GM20000 (cell line): Measurements from ENCODE around the gene JARID2.

Experiments used
- DNase-seq: peaks from one replicate; pipeline ENCODE4 v3.0.0; 2012; ENCODE audit warnings: low spot score
- TF ChIP-seq, protein P1 (sequence below): IDR thresholded peaks from 2 replicates; pipeline ENCODE4 v1.5.1; 2012; ENCODE audit warnings: mild to moderate bottlenecking, control low read depth; ENCODE audit errors: extremely low read depth, missing control alignments

JARID2 gene

DNA sequence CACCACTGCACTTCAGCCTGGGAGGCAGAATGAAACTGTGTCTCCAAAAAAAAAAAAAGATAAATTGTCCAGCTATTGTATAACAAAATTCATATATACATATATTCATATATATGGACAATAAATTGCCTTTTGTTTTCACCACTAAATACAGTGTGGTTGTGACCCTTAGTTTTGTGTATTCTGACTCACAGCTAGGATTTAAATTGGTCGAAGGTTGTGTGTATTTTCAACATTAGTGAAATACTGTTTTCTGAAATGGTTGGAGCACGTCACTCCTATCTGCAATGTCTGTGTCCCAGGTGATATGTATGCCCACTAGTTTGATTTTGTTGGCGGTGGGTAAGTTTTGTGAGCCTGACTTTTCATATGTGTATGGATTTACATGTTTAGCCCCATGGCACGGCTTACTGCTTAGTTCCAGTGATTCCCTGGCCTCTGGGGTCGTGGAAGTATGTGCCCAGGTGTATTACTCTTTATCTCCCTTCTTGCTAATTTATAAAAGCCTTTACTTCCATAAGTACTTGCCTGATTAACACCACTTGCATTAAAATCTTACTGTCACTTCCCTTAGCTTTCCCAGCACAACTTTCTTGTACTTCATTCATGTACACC, 33.3 kb downstream of the JARID2 start:
- TF ChIP-seq, protein P1, sequence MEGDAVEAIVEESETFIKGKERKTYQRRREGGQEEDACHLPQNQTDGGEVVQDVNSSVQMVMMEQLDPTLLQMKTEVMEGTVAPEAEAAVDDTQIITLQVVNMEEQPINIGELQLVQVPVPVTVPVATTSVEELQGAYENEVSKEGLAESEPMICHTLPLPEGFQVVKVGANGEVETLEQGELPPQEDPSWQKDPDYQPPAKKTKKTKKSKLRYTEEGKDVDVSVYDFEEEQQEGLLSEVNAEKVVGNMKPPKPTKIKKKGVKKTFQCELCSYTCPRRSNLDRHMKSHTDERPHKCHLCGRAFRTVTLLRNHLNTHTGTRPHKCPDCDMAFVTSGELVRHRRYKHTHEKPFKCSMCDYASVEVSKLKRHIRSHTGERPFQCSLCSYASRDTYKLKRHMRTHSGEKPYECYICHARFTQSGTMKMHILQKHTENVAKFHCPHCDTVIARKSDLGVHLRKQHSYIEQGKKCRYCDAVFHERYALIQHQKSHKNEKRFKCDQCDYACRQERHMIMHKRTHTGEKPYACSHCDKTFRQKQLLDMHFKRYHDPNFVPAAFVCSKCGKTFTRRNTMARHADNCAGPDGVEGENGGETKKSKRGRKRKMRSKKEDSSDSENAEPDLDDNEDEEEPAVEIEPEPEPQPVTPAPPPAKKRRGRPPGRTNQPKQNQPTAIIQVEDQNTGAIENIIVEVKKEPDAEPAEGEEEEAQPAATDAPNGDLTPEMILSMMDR, result no peak
- no peak for DNase-seq

GRCh38 chr6:15280028-15280427, 34.2 kb downstream of the JARID2 start:
- no peak for DNase-seq
- TF ChIP-seq, protein P1, result no peak

DNA sequence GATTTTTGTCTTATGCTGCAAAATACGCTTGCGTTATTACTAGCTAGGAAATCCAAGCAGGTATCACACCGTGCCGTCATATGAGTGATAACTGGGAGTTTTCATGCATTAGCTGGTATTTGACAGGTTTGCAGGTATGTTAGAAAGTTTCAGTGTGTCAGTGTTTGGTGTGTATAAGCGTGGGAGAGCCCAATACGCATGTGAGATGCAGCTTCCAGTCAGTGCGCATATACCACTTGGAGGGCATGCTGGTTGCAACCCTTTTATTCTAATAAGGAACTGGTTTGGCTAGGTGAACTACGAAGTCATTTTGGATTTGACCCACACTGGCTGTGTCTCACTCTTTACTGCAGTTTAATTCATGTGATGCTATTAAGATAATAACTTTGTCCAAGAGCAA, 35.1 kb downstream of the JARID2 start:
- DNase-seq, result no peak
- TF ChIP-seq, protein P1, result no peak

DNA sequence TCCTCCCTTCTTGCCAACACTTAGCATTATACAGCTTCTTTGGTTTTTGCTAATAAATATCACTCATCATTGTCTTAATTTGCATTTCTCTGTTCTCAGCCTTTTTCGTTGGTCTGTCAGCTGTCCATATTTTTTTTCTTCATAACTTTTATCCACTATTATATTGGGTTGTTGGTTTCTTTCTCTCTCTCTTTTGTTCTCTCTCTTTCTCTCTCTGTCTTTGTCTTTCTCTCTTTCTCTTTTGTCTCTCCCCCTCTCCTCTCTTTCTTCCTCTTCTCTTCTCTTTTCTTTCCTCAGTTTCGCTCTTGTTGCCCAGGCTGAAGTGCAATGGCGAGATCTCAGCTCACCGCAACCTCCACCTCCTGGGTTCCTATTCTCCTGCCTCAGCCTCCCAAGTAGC, 36.5 kb downstream of the JARID2 start:
- TF ChIP-seq, protein P1, result no peak
- no peak for DNase-seq

- no peak for DNase-seq
- TF ChIP-seq, protein P1, result no peak
Measured at GRCh38 chr6:15283986-15284361, 38.1 kb downstream of the JARID2 start.

DNA sequence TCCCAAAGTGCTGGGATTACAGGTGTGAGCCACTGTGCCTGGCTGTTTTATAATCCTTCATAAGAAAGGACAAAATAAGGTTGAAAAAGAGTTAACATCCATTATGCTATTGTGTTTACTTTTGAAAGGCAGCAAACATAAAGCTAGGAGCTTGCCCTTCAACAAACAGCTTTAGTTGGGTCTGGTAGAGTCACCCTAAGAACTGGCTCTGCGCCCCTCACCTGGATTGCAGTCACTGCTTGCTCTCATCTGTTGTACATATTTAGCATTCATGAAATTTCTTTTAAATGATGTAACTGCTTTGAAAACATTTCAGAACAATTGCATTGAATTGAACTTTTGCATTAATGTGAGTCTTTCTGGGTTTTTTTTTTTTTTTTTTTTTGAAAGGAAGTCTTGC, 38.9 kb downstream of the JARID2 start:
- TF ChIP-seq, protein P1, result no peak
- no peak for DNase-seq

GRCh38 chr6:15285682-15286294, 39.9 kb downstream of the JARID2 start:
- DNase-seq, result no peak
- TF ChIP-seq, protein P1, result no peak
